Liver (tissue), 9 donors: Measurements from ENCODE around the gene SEC24D. TPM values are rescaled to one million over a fixed set of nuclear protein-coding genes. Genes with fewer than 3 reads are reported as not detected.
"Not testable (repeated sequence)": the region's sequence is repeated elsewhere in the genome, so short reads cannot be mapped to it uniquely, and the experiment has no call there.

Experiments used
- DNase-seq: peaks from one replicate; pipeline ENCODE4 v3.0.0-alpha.2; 2017; ENCODE audit warnings: low spot score
- H3K27ac ChIP-seq, 2 donors: one replicate each; pipeline ENCODE4 v1.7.0; 2013; ENCODE audit warnings: inconsistent platforms in 2 of 2, low read length in 2 of 2, control low read depth in 1 of 2, low read depth in 1 of 2, mild to moderate bottlenecking in 1 of 2
- H3K27me3 ChIP-seq, 4 donors: one replicate each; pipeline versions ENCODE4 v1.6.1 to v1.7.0; 2013; ENCODE audit warnings: low read length in 3 of 4, inconsistent platforms in 1 of 4, mild to moderate bottlenecking in 1 of 4, moderate library complexity in 1 of 4; ENCODE audit not compliant: control insufficient read depth in 4 of 4, insufficient read depth in 4 of 4
- H3K36me3 ChIP-seq, 4 donors: one replicate each; pipeline versions ENCODE4 v1.6.1 to v1.7.0; 2013; ENCODE audit warnings: low read length in 3 of 4, mild to moderate bottlenecking in 3 of 4, low read depth in 1 of 4, moderate library complexity in 1 of 4; ENCODE audit not compliant: control insufficient read depth in 4 of 4, insufficient read depth in 3 of 4
- H3K4me1 ChIP-seq, 4 donors: one replicate each; pipeline versions ENCODE4 v1.6.1 to v1.7.0; 2013; ENCODE audit warnings: low read length in 3 of 4, mild to moderate bottlenecking in 3 of 4, moderate library complexity in 1 of 4; ENCODE audit not compliant: control insufficient read depth in 4 of 4, insufficient read depth in 4 of 4
- H3K4me3 ChIP-seq, 3 donors: one replicate each; pipeline versions ENCODE4 v1.6.1 to v1.7.0; 2013; ENCODE audit warnings: low read length in 3 of 3, control low read depth in 1 of 3, low read depth in 1 of 3, mild to moderate bottlenecking in 1 of 3
- H3K9ac ChIP-seq, 2 donors: one replicate each; pipeline ENCODE4 v1.7.0; 2013; ENCODE audit warnings: low read length in 2 of 2, mild to moderate bottlenecking in 2 of 2, moderate library complexity in 2 of 2, control low read depth in 1 of 2, low read depth in 1 of 2
- H3K9me3 ChIP-seq, 4 donors: one replicate each; pipeline versions ENCODE4 v1.6.1 to v1.7.0; 2013; ENCODE audit warnings: low read length in 3 of 4; ENCODE audit not compliant: control insufficient read depth in 4 of 4
- EGR1 ChIP-seq, 2 donors: IDR thresholded peaks; 2 replicates each; pipeline ENCODE4 v1.6.1; 2016 to 2018; ENCODE audit warnings: antibody characterized with exemption in 2 of 2, low read depth in 2 of 2
- FOXA2 ChIP-seq: IDR thresholded peaks from 2 replicates; pipeline ENCODE4 v1.6.1; 2016; ENCODE audit warnings: antibody characterized with exemption
- GABPA ChIP-seq, 2 donors: IDR thresholded peaks in 1 of 2; conservative IDR thresholded peaks in 1 of 2; 2 replicates each; pipeline ENCODE4 v1.6.1; 2016; ENCODE audit warnings: antibody characterized with exemption in 2 of 2, mild to moderate bottlenecking in 1 of 2, moderate library complexity in 1 of 2
- HNF4A ChIP-seq, 2 donors: conservative IDR thresholded peaks; 2 replicates each; pipeline ENCODE4 v1.6.1; 2016; ENCODE audit warnings: antibody characterized with exemption in 2 of 2, mild to moderate bottlenecking in 2 of 2
- HNF4G ChIP-seq: IDR thresholded peaks from 2 replicates; pipeline ENCODE4 v1.6.1; 2016; ENCODE audit warnings: antibody characterized with exemption
- JUND ChIP-seq, 2 donors: IDR thresholded peaks; 2 replicates each; pipeline ENCODE4 v1.6.1; 2016; ENCODE audit warnings: antibody characterized with exemption in 2 of 2
- RAD21 ChIP-seq, 2 donors: IDR thresholded peaks; 2 replicates each; pipeline ENCODE4 v1.6.1; 2016; ENCODE audit warnings: antibody characterized with exemption in 2 of 2, mild to moderate bottlenecking in 2 of 2
- RXRA ChIP-seq, 2 donors: IDR thresholded peaks; 2 replicates each; pipeline ENCODE4 v1.6.1; 2017 to 2018; ENCODE audit warnings: antibody characterized with exemption in 2 of 2, mild to moderate bottlenecking in 1 of 2
- SP1 ChIP-seq: IDR thresholded peaks from 2 replicates; pipeline ENCODE4 v1.6.1; 2018; ENCODE audit warnings: antibody characterized with exemption, mild to moderate bottlenecking
- TAF1 ChIP-seq: conservative IDR thresholded peaks from 2 replicates; pipeline ENCODE4 v1.6.1; 2016; ENCODE audit warnings: antibody characterized with exemption, mild to moderate bottlenecking
- WGBS: extraction: QIAGEN DNeasy Blood & Tissue Kit; methylation state at CpG from one replicate; pipeline ENCODE4 v1.1.7; 2013; 5-methylcytosine and 5-hydroxymethylcytosine counted together
- polyA plus RNA-seq, 2 donors: library from polyadenylated mRNA; stranded (reverse) in 1 of 2; unstranded in 1 of 2; fragments of 200-250 nt in 1 of 2; fragments of >200 nt in 1 of 2; fragmentation: Nextera tagmentation in 1 of 2; extraction: Ambion mirVana in 1 of 2; gene quantifications; one replicate each; pipeline versions ENCODE4 v1.2.1 to v1.2.3, GENCODE V29; 2013 to 2015
- total RNA-seq, 2 donors: library from RNA; depleted of rRNA; stranded (reverse); fragments of >200 nt; gene quantifications; one replicate each; pipeline ENCODE4 v1.2.3, GENCODE V29; 2014
- TF ChIP-seq, protein P1 (sequence below): IDR thresholded peaks from 2 replicates; pipeline ENCODE4 v1.6.1; 2016; ENCODE audit warnings: antibody characterized with exemption
- TF ChIP-seq, protein P2 (sequence below): fragments of 150-350 bp; IDR thresholded peaks from 2 replicates; pipeline ENCODE4 v1.5.1; 2017; ENCODE audit warnings: improper control_type of control experiment, low read depth, low read length; ENCODE audit not compliant: missing input control
- TF ChIP-seq, protein P3 (sequence below): IDR thresholded peaks from 2 replicates; pipeline ENCODE4 v1.6.1; 2016; ENCODE audit warnings: antibody characterized with exemption
- TF ChIP-seq, protein P4 (sequence below): IDR thresholded peaks from 2 replicates; pipeline ENCODE4 v1.6.1; 2016; ENCODE audit warnings: antibody characterized with exemption, mild to moderate bottlenecking
- TF ChIP-seq, protein P5 (sequence below): IDR thresholded peaks from 2 replicates; pipeline ENCODE4 v1.6.1; 2016; ENCODE audit warnings: antibody characterized with exemption
- donor health status: healthy.
- donor health status: healthy.
- donor health status: healthy.
- donor health status: healthy.
- donor health status: healthy.

Gene SEC24D
- total and polyA plus RNA-seq, 4 donors = 16.0 to 80.8 (median 33.7) TPM

DNA sequence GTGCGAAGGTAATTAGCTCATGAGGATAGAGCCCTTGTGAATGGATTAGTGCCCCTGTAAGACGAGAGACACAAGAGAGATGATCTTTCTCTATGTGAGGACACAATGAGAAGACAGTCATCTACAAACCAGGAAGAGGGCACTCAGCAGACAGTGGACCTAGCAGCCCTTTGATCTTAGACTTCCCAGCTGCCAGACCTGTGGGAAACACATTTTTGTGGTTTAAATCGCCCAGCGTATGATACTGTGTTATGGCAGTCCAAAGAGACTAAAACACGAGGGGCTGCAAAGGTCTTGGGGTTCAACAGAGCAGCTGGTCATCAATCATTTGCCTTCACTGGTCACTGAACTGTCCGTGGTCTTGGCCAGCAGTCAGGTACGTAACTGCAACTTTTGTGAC, 43.5 kb upstream of the SEC24D start:
- TF ChIP-seq SP1 (no peak), EGR1 (IDR thresholded peaks at IDR 0.05; ENCODE audit: low read depth in 2 of 2) (no peak), FOXA2 (no peak), HNF4G (no peak), HNF4A (conservative IDR thresholded peaks at IDR 0.05) (no peak), JUND (IDR thresholded peaks at IDR 0.05) (no peak), GABPA (IDR thresholded peaks at IDR 0.05 in 1 of 2, conservative IDR thresholded peaks at IDR 0.05 in 1 of 2) (no peak), TAF1 (no peak), RAD21 (IDR thresholded peaks at IDR 0.05) (no peak)
- TF ChIP-seq, protein P1, sequence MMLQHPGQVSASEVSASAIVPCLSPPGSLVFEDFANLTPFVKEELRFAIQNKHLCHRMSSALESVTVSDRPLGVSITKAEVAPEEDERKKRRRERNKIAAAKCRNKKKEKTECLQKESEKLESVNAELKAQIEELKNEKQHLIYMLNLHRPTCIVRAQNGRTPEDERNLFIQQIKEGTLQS = no peak
- TF ChIP-seq, protein P2, sequence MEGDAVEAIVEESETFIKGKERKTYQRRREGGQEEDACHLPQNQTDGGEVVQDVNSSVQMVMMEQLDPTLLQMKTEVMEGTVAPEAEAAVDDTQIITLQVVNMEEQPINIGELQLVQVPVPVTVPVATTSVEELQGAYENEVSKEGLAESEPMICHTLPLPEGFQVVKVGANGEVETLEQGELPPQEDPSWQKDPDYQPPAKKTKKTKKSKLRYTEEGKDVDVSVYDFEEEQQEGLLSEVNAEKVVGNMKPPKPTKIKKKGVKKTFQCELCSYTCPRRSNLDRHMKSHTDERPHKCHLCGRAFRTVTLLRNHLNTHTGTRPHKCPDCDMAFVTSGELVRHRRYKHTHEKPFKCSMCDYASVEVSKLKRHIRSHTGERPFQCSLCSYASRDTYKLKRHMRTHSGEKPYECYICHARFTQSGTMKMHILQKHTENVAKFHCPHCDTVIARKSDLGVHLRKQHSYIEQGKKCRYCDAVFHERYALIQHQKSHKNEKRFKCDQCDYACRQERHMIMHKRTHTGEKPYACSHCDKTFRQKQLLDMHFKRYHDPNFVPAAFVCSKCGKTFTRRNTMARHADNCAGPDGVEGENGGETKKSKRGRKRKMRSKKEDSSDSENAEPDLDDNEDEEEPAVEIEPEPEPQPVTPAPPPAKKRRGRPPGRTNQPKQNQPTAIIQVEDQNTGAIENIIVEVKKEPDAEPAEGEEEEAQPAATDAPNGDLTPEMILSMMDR = no peak
- TF ChIP-seq, protein P3, sequence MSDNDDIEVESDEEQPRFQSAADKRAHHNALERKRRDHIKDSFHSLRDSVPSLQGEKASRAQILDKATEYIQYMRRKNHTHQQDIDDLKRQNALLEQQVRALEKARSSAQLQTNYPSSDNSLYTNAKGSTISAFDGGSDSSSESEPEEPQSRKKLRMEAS = no peak
- TF ChIP-seq, protein P4, sequence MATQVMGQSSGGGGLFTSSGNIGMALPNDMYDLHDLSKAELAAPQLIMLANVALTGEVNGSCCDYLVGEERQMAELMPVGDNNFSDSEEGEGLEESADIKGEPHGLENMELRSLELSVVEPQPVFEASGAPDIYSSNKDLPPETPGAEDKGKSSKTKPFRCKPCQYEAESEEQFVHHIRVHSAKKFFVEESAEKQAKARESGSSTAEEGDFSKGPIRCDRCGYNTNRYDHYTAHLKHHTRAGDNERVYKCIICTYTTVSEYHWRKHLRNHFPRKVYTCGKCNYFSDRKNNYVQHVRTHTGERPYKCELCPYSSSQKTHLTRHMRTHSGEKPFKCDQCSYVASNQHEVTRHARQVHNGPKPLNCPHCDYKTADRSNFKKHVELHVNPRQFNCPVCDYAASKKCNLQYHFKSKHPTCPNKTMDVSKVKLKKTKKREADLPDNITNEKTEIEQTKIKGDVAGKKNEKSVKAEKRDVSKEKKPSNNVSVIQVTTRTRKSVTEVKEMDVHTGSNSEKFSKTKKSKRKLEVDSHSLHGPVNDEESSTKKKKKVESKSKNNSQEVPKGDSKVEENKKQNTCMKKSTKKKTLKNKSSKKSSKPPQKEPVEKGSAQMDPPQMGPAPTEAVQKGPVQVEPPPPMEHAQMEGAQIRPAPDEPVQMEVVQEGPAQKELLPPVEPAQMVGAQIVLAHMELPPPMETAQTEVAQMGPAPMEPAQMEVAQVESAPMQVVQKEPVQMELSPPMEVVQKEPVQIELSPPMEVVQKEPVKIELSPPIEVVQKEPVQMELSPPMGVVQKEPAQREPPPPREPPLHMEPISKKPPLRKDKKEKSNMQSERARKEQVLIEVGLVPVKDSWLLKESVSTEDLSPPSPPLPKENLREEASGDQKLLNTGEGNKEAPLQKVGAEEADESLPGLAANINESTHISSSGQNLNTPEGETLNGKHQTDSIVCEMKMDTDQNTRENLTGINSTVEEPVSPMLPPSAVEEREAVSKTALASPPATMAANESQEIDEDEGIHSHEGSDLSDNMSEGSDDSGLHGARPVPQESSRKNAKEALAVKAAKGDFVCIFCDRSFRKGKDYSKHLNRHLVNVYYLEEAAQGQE = no peak
- Histone ChIP-seq H3K4me3 (no peak overlapping the region), H3K27me3 (no peaks in the 10 kb centered on the region), H3K9ac (no peak overlapping the region), H3K27ac (no peak overlapping the region), H3K36me3 (no peaks in the 10 kb centered on the region), H3K4me1 (no peaks in the 10 kb centered on the region), H3K9me3 (peaks cover 0 to 3% (median 0%) of the 10 kb centered on the region in 4 donors)
- DNase-seq = no peak
- WGBS = 90% methylated on average over 7 of the region's 7 CpGs

DNA sequence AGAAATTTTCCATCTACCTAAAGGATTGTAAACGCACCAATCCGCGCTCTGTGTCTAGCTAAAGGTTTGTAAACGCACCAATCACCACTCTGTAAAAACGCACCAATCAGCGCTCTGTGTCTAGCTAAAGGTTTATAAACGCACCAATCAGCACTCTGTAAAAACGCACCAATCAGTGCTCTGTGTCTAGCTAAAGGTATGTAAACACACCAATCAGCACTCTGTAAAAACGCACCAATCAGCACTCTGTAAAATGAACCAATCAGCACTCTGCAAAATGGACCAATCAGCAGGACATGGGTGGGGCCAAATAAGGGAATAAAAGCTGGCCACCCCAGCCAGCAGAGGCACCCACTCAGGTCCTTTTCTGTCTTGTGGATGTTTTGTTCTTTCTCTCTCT, 42.6 kb upstream of the SEC24D start:
- WGBS = 96% methylated on average over 9 of the region's 9 CpGs
- not testable (repeated sequence) for H3K27me3 ChIP-seq, H3K4me1 ChIP-seq, DNase-seq, H3K4me3 ChIP-seq, H3K9ac ChIP-seq, H3K27ac ChIP-seq, H3K36me3 ChIP-seq, H3K9me3 ChIP-seq

DNA sequence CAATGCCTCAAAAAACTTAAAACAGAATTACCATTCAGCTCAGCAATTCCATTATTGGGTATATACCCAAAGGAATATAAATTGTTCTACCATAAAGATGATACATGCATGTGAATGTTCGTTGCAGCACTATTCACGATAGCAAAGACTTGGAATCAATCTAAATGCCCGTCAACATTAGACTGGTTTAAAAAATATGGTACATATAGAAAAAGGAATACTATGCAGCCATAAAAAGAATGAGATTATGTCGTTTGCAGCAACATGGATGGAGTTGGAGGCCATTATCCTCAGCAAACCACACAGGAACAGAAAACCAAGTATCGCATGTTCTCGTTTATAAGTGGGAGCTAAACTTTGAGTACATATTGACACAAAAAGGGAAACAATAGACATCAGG, 41.9 kb upstream of the SEC24D start:
- no peak for TF ChIP-seq HNF4G
- TF ChIP-seq SP1 = no peak
- TF ChIP-seq GABPA (IDR thresholded peaks at IDR 0.05 in 1 of 2, conservative IDR thresholded peaks at IDR 0.05 in 1 of 2) = no peak
- no peak for TF ChIP-seq RXRA (IDR thresholded peaks at IDR 0.05)
- TF ChIP-seq, protein P1 = no peak
- TF ChIP-seq, protein P5, sequence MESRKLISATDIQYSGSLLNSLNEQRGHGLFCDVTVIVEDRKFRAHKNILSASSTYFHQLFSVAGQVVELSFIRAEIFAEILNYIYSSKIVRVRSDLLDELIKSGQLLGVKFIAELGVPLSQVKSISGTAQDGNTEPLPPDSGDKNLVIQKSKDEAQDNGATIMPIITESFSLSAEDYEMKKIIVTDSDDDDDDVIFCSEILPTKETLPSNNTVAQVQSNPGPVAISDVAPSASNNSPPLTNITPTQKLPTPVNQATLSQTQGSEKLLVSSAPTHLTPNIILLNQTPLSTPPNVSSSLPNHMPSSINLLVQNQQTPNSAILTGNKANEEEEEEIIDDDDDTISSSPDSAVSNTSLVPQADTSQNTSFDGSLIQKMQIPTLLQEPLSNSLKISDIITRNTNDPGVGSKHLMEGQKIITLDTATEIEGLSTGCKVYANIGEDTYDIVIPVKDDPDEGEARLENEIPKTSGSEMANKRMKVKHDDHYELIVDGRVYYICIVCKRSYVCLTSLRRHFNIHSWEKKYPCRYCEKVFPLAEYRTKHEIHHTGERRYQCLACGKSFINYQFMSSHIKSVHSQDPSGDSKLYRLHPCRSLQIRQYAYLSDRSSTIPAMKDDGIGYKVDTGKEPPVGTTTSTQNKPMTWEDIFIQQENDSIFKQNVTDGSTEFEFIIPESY = no peak
- TF ChIP-seq EGR1 (IDR thresholded peaks at IDR 0.05; ENCODE audit: low read depth in 2 of 2) = no peak
- TF ChIP-seq JUND (IDR thresholded peaks at IDR 0.05) = no peak
- H3K27ac ChIP-seq = no peak overlapping the region
- H3K36me3 ChIP-seq = no peaks in the 10 kb centered on the region
- no peaks in the 10 kb centered on the region for H3K27me3 ChIP-seq
- 94% methylated on average over 6 of the region's 6 CpGs for WGBS
- H3K9ac ChIP-seq = no peak overlapping the region
- H3K4me1 ChIP-seq = no peaks in the 10 kb centered on the region
- no peak overlapping the region for H3K4me3 ChIP-seq
- H3K9me3 ChIP-seq = peaks cover 0 to 3% (median 0%) of the 10 kb centered on the region in 4 donors
- DNase-seq = no peak
